KOPT-K1 (cell line): Measurements from ENCODE around the gene TGIF1.
A peak's percentile ranks its signal among the peaks of the same experiment; 100 is the strongest.

ENCODE experiments used
- H3K27ac ChIP-seq: fragments of 200-600 bp; sonication (generic); 2 replicates; pipeline ENCODE4 v1.5.1; 2016; ENCODE audit warnings: antibody characterized with exemption, mild to moderate bottlenecking, low read depth, low read length; ENCODE audit not compliant: poor library complexity, severe bottlenecking
- H3K36me3 ChIP-seq: fragments of 200-600 bp; sonication (generic); 2 replicates; pipeline ENCODE4 v1.5.1; 2017; ENCODE audit warnings: antibody characterized with exemption, mild to moderate bottlenecking, low read length, moderate library complexity; ENCODE audit not compliant: insufficient read depth
- H3K9me3 ChIP-seq: fragments of 200-600 bp; sonication (generic); 2 replicates; pipeline ENCODE4 v1.5.1; 2017; ENCODE audit warnings: antibody characterized with exemption, low read length, mild to moderate bottlenecking; ENCODE audit not compliant: insufficient read depth, poor library complexity, severe bottlenecking

Gene TGIF1

GRCh38 chr18:3448838-3449511 is 997 bp upstream of the TGIF1 start:
- Histone ChIP-seq H3K36me3 (no peaks in the 10 kb centered on the region), H3K27ac (peak overlapping the region; percentile 78)

GRCh38 chr18:3449512-3450011 is 410 bp upstream of the TGIF1 start:
- no peaks in the 10 kb centered on the region for H3K9me3 ChIP-seq
- peak overlapping the region; percentile 78 for H3K27ac ChIP-seq
- no peaks in the 10 kb centered on the region for H3K36me3 ChIP-seq

More at GRCh38 chr18:3448838-3449511, 997 bp upstream of the TGIF1 start:
- no peaks in the 10 kb centered on the region for H3K9me3 ChIP-seq

GRCh38 chr18:3450799-3451182 is 819 bp downstream of the TGIF1 start:
- Histone ChIP-seq H3K36me3 (0 out of 2 replicates have a peak, but pooled peaks cover under 1% of the 10 kb centered on the region), H3K27ac (peak overlapping the region; percentile 78), H3K9me3 (no peaks in the 10 kb centered on the region)

- Histone ChIP-seq H3K36me3 (peaks cover 6% of the 10 kb centered on the region), H3K27ac (peak overlapping the region; percentile 78), H3K9me3 (no peaks in the 10 kb centered on the region)
These were observed 1.4 kb downstream of the TGIF1 start for GRCh38 chr18:3451183-3451988.

- Histone ChIP-seq H3K27ac (peak overlapping the region; percentile 78), H3K36me3 (peaks cover 14% of the 10 kb centered on the region), H3K9me3 (no peaks in the 10 kb centered on the region)
These were observed 2.2 kb downstream of the TGIF1 start for GRCh38 chr18:3451989-3452749.

GRCh38 chr18:3452750-3453539 is 3.0 kb downstream of the TGIF1 start:
- Histone ChIP-seq H3K27ac (peak overlapping the region; percentile 78), H3K36me3 (peaks cover 22% of the 10 kb centered on the region), H3K9me3 (no peaks in the 10 kb centered on the region)

GRCh38 chr18:3453540-3454364 is 3.8 kb downstream of the TGIF1 start:
- no peaks in the 10 kb centered on the region for H3K9me3 ChIP-seq
- H3K27ac ChIP-seq = peak overlapping the region; percentile 54
- H3K36me3 ChIP-seq = peaks cover 30% of the 10 kb centered on the region

- Histone ChIP-seq H3K36me3 (peaks cover 38% of the 10 kb centered on the region), H3K9me3 (no peaks in the 10 kb centered on the region), H3K27ac (peak overlapping the region; percentile 54)
These were observed 4.6 kb downstream of the TGIF1 start for GRCh38 chr18:3454365-3455089.

GRCh38 chr18:3455090-3455635 is 5.2 kb downstream of the TGIF1 start:
- no peak overlapping the region for H3K27ac ChIP-seq

GRCh38 chr18:3455907-3456685 is 6.1 kb downstream of the TGIF1 start:
- H3K27ac ChIP-seq = no peak overlapping the region
- peaks cover 49% of the 10 kb centered on the region for H3K36me3 ChIP-seq
- peaks cover 3% of the 10 kb centered on the region for H3K9me3 ChIP-seq

More at GRCh38 chr18:3455090-3455635, 5.2 kb downstream of the TGIF1 start:
- peaks cover 40% of the 10 kb centered on the region for H3K36me3 ChIP-seq
- H3K9me3 ChIP-seq = no peaks in the 10 kb centered on the region

- Histone ChIP-seq H3K27ac (no peak overlapping the region), H3K36me3 (peaks cover 50% of the 10 kb centered on the region), H3K9me3 (peaks cover 9% of the 10 kb centered on the region)
These were observed 6.7 kb downstream of the TGIF1 start for GRCh38 chr18:3456686-3457069.

GRCh38 chr18:3457261-3457724 is 7.3 kb downstream of the TGIF1 start:
- Histone ChIP-seq H3K27ac (no peak overlapping the region), H3K36me3 (peaks cover 50% of the 10 kb centered on the region), H3K9me3 (peaks cover 11% of the 10 kb centered on the region)
